GM18502 (cell line): ENCODE results near the gene CSNK2A1.
"Not testable (repeated sequence)": the region's sequence is repeated elsewhere in the genome, so short reads cannot be mapped to it uniquely, and the experiment has no call there.

Source experiments
- ATAC-seq: cut with Tn5 transposase; IDR thresholded peaks from one replicate; pipeline ENCODE4 v1.9.1; 2021; ENCODE audit warnings: mild to moderate bottlenecking; ENCODE audit not compliant: unreplicated experiment, poor library complexity

CSNK2A1 gene

GRCh38 chr20:467755-468154, 75.8 kb downstream of the CSNK2A1 start:
- ATAC-seq: no peak

DNA sequence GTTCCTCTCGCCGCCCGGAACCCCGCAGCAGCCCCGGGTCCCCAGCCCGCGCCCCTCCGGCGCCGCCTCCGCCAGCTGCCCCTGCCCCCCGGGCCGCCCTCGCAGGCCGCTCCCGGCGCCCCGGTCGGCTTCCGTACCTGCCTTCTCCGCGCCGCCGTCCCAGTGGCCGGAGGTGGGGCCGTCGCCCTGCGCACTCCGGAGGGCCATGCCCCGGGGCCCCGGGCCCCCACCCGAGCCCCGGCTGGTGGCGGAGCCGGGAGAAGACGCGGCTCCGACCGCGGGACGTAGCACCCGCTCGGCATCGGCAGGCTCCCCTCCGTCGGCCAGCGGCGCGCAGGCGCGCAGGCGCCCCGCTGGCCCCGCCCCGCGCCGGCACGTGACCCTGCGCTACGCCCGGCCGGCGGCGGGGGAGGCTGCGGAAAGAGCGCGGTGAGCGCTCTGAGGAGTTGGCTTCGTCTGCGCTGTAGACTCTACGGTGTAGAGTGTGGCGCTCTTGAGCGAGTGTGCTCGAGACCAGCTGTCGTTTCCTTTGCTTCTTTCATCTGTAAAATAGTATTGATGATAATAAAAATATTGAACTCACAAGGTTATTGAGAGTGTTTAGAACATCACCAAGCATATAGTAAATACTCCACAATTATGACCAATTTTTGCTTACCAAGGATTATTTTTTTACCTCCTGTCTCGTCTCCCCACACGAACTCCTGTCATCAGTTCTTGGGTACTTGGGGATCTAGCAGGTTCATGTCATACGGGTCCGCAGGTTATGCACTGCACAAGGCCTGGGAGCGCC, 81.2 kb downstream of the CSNK2A1 start, which contains the start of gene TBC1D20:
TSS of gene TBC1D20 (minus strand) at position 335 of the 793 bp plus-strand sequence. CDS start at position 207, 128 bp downstream.
- ATAC-seq: peak; percentile 94

DNA sequence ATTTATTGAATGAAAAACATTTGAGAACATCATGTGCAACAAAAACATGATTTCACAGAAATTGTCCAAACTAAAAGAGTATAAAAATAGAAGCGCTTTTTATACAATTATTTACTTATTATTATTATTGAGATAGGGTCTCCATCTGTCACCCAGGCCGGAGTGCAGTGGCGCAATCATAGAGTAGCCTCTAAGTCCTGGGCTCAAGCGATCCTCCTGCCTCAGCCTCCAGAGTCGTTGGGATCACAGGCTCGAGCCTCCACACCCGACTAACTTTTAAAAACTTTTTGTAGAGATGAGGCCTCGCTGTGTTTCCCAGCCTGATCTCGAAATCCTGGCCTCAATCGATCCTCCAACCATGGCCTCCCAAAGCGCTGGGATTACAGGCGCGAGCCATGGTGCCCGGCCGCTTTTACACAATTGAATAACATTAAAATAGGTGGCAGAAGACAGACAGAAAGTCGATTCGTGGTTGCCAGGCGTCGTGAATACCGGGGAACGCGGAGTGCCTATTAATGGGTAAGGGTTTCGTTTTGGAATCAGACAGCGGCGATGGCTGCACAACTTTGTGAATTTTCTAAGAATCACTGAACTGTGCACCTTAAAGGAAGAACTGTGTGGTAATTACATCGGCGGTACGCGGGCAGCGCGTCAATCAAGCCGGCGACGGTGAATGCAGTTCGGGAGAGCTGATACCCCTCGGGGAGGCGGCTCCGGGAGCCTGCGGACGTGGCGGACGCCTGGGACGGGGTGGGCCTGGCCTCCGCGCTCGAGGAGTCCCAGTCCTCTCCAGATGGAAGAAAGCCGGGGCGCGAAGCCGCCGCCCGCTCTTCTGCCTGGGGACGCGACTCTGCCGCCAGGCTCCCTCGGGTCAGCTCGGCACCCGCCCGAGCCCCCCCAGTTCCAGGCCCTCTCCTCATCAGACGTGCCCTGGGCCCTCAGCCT, 82.1 kb downstream of the CSNK2A1 start:
- ATAC-seq: peak; percentile 42

GRCh38 chr20:460707-461106, 82.9 kb downstream of the CSNK2A1 start:
- ATAC-seq: no peak

- ATAC-seq: no peak
Measured at GRCh38 chr20:460180-460579, 83.4 kb downstream of the CSNK2A1 start.

- no peak for ATAC-seq
Measured at GRCh38 chr20:458776-459175, 84.8 kb downstream of the CSNK2A1 start.

DNA sequence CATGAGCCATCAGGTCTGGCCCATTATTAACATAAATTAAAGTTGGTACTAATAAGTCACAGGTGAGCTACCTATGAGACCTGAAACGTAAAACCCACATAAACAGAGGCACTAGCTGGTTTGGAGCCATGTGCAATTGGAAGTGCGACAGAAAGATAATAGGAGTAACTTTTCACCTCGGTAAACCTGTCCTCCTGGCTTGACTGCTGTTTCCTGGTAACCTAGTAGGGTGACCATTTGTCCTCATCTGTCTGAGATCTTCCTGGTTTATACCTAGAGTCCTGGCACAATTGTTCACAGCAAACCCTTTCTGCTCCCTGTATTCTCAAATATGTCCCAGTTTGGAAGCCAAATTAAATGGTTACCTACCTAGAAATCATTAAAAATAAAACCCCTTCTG, 88.6 kb downstream of the CSNK2A1 start:
- no peak for ATAC-seq

DNA sequence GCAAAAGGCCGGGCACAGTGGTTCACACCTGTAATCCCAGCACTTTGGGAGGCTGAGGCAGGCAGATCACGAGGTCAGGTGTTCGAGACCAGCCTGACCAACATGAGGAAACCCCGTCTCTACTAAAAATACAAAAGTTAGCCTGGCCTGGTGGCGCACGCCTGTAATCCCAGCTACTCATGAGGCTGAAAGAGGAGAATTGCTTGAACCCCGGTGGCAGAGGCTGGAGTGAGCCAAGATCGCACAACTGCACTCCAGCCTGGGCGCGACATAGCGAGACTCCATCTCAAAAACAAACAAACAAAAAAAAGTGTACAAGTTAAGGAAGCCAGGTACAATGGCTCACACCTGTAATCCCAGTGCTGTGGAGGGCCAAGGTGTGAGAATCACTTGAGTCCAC, 91.6 kb downstream of the CSNK2A1 start:
- not testable (repeated sequence) for ATAC-seq

DNA sequence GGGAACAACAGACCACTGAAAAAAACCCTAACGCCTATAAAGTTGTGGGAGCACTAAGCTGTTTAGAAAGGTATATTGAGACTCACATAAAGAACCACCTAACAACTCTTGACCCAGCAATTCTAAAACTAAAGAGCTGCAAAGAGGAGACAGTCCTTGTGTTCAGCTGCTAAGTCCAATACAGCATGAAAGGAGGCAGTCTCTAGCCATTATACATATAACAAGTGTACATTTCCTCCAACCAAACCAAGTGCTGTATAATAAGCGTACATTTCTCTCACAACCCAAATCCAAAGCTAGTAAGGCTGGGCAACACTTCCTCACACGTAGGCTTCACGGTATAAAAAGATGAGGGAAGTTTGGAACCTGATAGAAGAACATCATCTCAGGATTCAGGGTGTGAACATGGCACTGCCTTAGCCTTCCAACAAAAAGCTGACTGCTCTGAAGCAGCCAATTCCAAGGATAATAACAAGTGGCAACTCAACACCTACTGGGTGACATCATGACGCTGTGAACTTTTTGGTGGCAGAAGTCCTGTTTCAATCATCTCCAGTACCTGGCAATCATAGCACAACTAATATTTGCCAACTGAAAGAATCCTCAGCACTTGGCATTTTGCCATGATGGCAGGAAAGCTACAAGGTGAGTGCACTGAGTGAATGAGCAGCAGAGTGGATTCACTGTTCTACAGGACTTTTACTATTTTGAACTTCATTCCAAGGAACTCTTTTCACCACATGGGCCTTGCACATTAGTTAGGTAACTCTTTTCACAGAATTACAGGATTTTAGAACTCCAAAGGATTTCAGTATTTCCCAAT, 97.9 kb downstream of the CSNK2A1 start:
- ATAC-seq: no peak

GRCh38 chr20:444862-445426, 98.6 kb downstream of the CSNK2A1 start:
- no peak for ATAC-seq

GRCh38 chr20:444117-444516, 99.5 kb downstream of the CSNK2A1 start:
- no peak for ATAC-seq

DNA sequence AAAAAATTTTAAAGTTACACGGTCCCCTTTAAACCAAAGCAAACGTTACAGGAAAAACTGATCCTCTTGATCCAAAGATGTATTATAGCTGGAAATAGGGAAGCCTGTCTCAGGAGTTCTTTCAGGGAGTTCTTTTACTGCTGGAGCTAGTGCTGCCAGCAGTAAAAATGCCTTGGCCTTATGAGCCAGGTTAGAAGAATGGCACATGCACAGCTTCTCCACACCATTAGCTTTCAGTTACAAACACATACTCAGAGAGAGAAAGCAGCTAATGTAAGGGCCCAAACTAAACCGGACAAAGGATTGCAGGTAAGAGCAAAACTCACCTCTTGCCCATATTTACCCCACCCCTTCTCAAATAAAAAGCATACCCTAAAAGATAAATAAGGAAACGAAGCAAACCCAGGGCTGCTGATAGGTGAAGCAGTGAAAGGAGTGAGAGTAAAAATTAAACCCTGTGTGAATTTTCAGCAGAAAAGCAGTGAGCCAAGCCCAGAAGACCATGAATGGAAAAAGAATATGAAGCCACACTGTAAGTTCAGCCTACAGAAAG, 100.3 kb downstream of the CSNK2A1 start:
- no peak for ATAC-seq

DNA sequence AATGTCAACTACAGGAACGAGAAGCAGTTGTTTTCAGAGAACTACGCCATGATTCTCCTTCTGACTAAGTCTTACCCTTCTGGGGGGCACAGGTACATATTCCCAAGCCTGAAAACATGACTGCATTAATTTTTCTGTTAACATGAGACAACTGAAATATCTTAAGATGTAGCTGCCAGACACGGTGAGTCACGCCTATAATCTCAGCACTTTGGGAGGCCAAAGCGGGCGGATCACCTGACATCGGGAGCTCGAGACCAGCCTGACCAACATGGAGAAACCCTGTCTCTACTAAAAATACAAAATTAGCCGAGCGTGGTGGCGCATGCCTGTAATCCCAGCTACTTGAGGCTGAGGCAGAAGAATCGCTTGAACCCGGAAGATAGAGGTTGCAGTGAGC, 103.0 kb downstream of the CSNK2A1 start:
- ATAC-seq: no peak

GRCh38 chr20:440148-440547, 103.4 kb downstream of the CSNK2A1 start:
- ATAC-seq: no peak

- ATAC-seq: no peak
Measured at GRCh38 chr20:438571-439469, 104.8 kb downstream of the CSNK2A1 start.

DNA sequence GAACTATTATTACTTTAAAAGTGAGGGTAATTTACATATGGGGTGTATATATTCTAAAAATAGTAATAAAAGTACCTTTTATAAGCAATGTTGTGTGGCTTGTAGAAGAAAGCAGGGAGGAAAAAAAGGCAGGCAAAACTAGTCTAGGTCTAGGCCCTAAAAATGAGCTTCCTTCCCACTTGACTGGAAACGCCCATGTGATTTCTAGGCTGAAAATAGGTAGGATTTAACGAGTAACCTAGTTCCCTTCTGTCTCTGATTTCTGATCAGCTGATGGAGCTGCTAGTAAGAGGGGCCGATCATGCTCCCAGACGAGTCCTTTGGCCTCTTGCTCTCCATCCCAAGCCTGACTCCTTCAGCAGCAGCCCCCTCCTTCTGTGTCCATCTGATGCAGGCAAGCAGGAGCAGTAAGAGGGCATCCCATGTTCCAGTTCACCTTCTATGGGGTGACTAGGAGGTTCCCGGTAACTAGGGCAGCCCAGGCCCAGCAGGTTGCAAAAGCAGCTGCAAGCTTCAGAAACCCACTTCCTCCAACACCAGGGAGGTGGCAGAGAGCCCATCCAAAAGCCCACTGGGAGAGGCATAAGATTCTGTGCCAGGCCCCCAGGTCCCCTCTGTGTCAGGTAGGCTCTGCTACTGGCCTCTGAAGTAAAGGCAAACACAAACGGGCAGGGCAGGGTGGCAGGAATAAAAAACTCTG, 105.7 kb downstream of the CSNK2A1 start:
- ATAC-seq: no peak

DNA sequence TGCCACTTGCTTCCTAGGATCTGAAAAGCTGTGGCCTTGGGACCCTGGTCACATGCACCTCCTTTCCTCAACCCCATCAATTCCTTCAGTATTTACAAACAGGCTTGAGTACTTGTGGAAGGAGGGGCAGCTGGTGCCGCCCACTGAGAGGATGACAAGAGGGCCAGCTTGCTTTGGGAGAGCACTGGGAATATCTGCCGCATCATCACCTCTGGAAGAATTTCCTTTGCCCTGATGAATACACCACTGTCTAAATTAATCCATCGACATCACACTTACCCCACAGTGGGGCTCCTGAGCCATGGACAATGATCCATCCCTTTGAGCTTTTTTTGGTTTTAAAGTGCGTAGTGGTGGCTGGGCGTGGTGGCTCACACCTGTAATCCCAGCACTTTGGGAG, 107.1 kb downstream of the CSNK2A1 start:
- no peak for ATAC-seq

GRCh38 chr20:435558-435957, 108.0 kb downstream of the CSNK2A1 start:
- no peak for ATAC-seq
